Activated naive CD8-positive, alpha-beta T cell treated with anti-CD3 and anti-CD28 coated beads, Interleukin-2, amount 10 ng/mL, durations not matched to agents 7 days and 5 days (primary cell): Measurements from ENCODE around the gene KRTAP17-1. TPM values are rescaled to one million over a fixed set of nuclear protein-coding genes. Genes with fewer than 3 reads are reported as not detected.
"Not testable (repeated sequence)": the region's sequence is repeated elsewhere in the genome, so short reads cannot be mapped to it uniquely, and the experiment has no call there.

ENCODE experiments used
- ATAC-seq: fragments of 150-1000 bp; cut with Tn5 transposase; one replicate; pipeline ENCODE4 v1.10.0; 2021; ENCODE audit warnings: low read depth, moderate library complexity
- POLR2A ChIA-PET: fragments of 350-600 bp; sonication (Branson Sonifier 250); formaldehyde crosslinking; loops from one replicate; lab custom pipeline; 2021; ENCODE audit warnings: antibody characterized with exemption; lab: Charles Lee
- DNase-seq: peaks from one replicate; pipeline ENCODE4 v3.0.0; 2021
- H3K27ac Mint-ChIP-seq: one replicate; pipeline ENCODE4 v1.8.0; 2022; ENCODE audit warnings: mild to moderate bottlenecking, mixed read lengths
- H3K27me3 Mint-ChIP-seq: one replicate; pipeline ENCODE4 v1.8.0; 2022; ENCODE audit warnings: mild to moderate bottlenecking, moderate library complexity, mixed read lengths
- H3K36me3 Mint-ChIP-seq: one replicate; pipeline ENCODE4 v1.8.0; 2021; ENCODE audit warnings: mild to moderate bottlenecking, mixed read lengths
- H3K4me1 Mint-ChIP-seq: one replicate; pipeline ENCODE4 v1.8.0; 2021; ENCODE audit warnings: mixed read lengths
- H3K4me3 Mint-ChIP-seq: one replicate; pipeline ENCODE4 v1.8.0; 2022; ENCODE audit warnings: mild to moderate bottlenecking, moderate library complexity, mixed read lengths
- H3K9me3 Mint-ChIP-seq: one replicate; pipeline ENCODE4 v1.8.0; 2021; ENCODE audit warnings: mixed read lengths
- total RNA-seq, 2 experiments: library from RNA; stranded (reverse); gene quantifications; one replicate each; pipeline ENCODE4 v1.2.3, GENCODE V29; 2021

Gene KRTAP17-1
- not detected for total RNA-seq

GRCh38 chr17:41315204-41315794 lies at the start of gene KRTAP17-1:
Gene KRTAP17-1, minus strand, starts transcription at chr17:41315710. Its CDS starts 60 bp downstream, at chr17:41315650.
- Mint-ChIP-seq H3K27ac (no peak within 1 kb of the TSS), H3K27me3 (peaks cover 2% of the 10 kb centered on the region), H3K36me3 (peaks cover 3% of the 10 kb centered on the region), H3K4me3 (no peak within 1 kb of the TSS), H3K9me3 (peaks cover 2% of the 10 kb centered on the region), H3K4me1 (peaks cover 5% of the 10 kb centered on the region)
- ATAC-seq (no peak), DNase-seq (no peak)
- POLR2A ChIA-PET, result no interaction called here

- POLR2A ChIA-PET, result no interaction called here
- Mint-ChIP-seq H3K27ac (no peak overlapping the region), H3K9me3 (no peaks in the 10 kb centered on the region), H3K27me3 (peaks cover 2% of the 10 kb centered on the region), H3K4me1 (no peaks in the 10 kb centered on the region), H3K4me3 (no peak overlapping the region), H3K36me3 (no peaks in the 10 kb centered on the region)
- DNase-seq (no peak), ATAC-seq (no peak)
Measured at GRCh38 chr17:41363881-41364280, 48.4 kb upstream of the KRTAP17-1 start.

GRCh38 chr17:41360296-41360995 lies 44.9 kb upstream of the KRTAP17-1 start:
- H3K9me3 Mint-ChIP-seq, result no peaks in the 10 kb centered on the region
- POLR2A ChIA-PET, result no interaction called here
- H3K4me3 Mint-ChIP-seq, result no peak overlapping the region
- H3K36me3 Mint-ChIP-seq, result no peaks in the 10 kb centered on the region
- peaks cover 2% of the 10 kb centered on the region for H3K27me3 Mint-ChIP-seq
- no peaks in the 10 kb centered on the region for H3K4me1 Mint-ChIP-seq
- DNase-seq (no peak), ATAC-seq (no peak)
- H3K27ac Mint-ChIP-seq, result no peak overlapping the region

GRCh38 chr17:41354536-41354935 lies 39.0 kb upstream of the KRTAP17-1 start:
- no peak for ATAC-seq
- Mint-ChIP-seq H3K27me3 (peaks cover 8% of the 10 kb centered on the region), H3K36me3 (no peaks in the 10 kb centered on the region), H3K4me3 (no peak overlapping the region), H3K4me1 (no peaks in the 10 kb centered on the region), H3K27ac (no peak overlapping the region), H3K9me3 (no peaks in the 10 kb centered on the region)
- POLR2A ChIA-PET, result no interaction called here
- no peak for DNase-seq

- POLR2A ChIA-PET, result interaction anchor here (1.2 kb wide), 1 partner anchor 336 kb away, joined by 3 read pairs; no protein-coding TSS in a partner anchor
- H3K4me3 Mint-ChIP-seq, result no peak overlapping the region
- no peaks in the 10 kb centered on the region for H3K36me3 Mint-ChIP-seq
- no peak for ATAC-seq
- no peaks in the 10 kb centered on the region for H3K4me1 Mint-ChIP-seq
- DNase-seq, result no peak
- H3K27ac Mint-ChIP-seq, result no peak overlapping the region
- H3K27me3 Mint-ChIP-seq, result peaks cover 8% of the 10 kb centered on the region
- H3K9me3 Mint-ChIP-seq, result no peaks in the 10 kb centered on the region
Measured at GRCh38 chr17:41352597-41353366, 37.3 kb upstream of the KRTAP17-1 start.

GRCh38 chr17:41351177-41351576 lies 35.7 kb upstream of the KRTAP17-1 start:
- no peaks in the 10 kb centered on the region for H3K9me3 Mint-ChIP-seq
- no peak for ATAC-seq
- DNase-seq, result no peak
- H3K36me3 Mint-ChIP-seq, result no peaks in the 10 kb centered on the region
- H3K4me3 Mint-ChIP-seq, result no peak overlapping the region
- no peak overlapping the region for H3K27ac Mint-ChIP-seq
- POLR2A ChIA-PET, result no interaction called here
- H3K4me1 Mint-ChIP-seq, result no peaks in the 10 kb centered on the region
- peaks cover 8% of the 10 kb centered on the region for H3K27me3 Mint-ChIP-seq

GRCh38 chr17:41350381-41350878 lies 34.9 kb upstream of the KRTAP17-1 start, which contains the start of gene KRT33A:
Gene KRT33A, minus strand, starts transcription at chr17:41350828. Its CDS starts 61 bp downstream, at chr17:41350767.
- H3K4me1 Mint-ChIP-seq, ATAC-seq, H3K9me3 Mint-ChIP-seq, H3K27ac Mint-ChIP-seq, H3K4me3 Mint-ChIP-seq, H3K27me3 Mint-ChIP-seq, H3K36me3 Mint-ChIP-seq, DNase-seq, POLR2A ChIA-PET: not testable (repeated sequence)

GRCh38 chr17:41347869-41348760 lies 32.6 kb upstream of the KRTAP17-1 start:
- Mint-ChIP-seq H3K27ac (no peak overlapping the region), H3K36me3 (peaks cover 3% of the 10 kb centered on the region), H3K9me3 (peaks cover 2% of the 10 kb centered on the region), H3K27me3 (peaks cover 2% of the 10 kb centered on the region), H3K4me3 (no peak overlapping the region), H3K4me1 (no peaks in the 10 kb centered on the region)
- POLR2A ChIA-PET, result no interaction called here
- ATAC-seq (no peak), DNase-seq (no peak)

- H3K27me3 Mint-ChIP-seq, DNase-seq, H3K4me1 Mint-ChIP-seq, H3K4me3 Mint-ChIP-seq, H3K27ac Mint-ChIP-seq, POLR2A ChIA-PET, ATAC-seq: not testable (repeated sequence)
- Mint-ChIP-seq H3K36me3 (peaks cover 12% of the 10 kb centered on the region), H3K9me3 (peaks cover 12% of the 10 kb centered on the region)
Measured at GRCh38 chr17:41346421-41346820, 30.9 kb upstream of the KRTAP17-1 start.

- H3K9me3 Mint-ChIP-seq, result peaks cover 12% of the 10 kb centered on the region
- POLR2A ChIA-PET, result no interaction called here
- H3K36me3 Mint-ChIP-seq, result peaks cover 12% of the 10 kb centered on the region
- DNase-seq, result no peak
- no peak for ATAC-seq
- peaks cover 9% of the 10 kb centered on the region for H3K4me1 Mint-ChIP-seq
- H3K27ac Mint-ChIP-seq, result no peak overlapping the region
- H3K27me3 Mint-ChIP-seq, result peaks cover 2% of the 10 kb centered on the region
- no peak overlapping the region for H3K4me3 Mint-ChIP-seq
Measured at GRCh38 chr17:41345992-41346391, 30.5 kb upstream of the KRTAP17-1 start.

- Mint-ChIP-seq H3K36me3 (peaks cover 13% of the 10 kb centered on the region), H3K27me3 (no peaks in the 10 kb centered on the region), H3K4me1 (peaks cover 29% of the 10 kb centered on the region), H3K9me3 (peaks cover 12% of the 10 kb centered on the region), H3K4me3 (no peak overlapping the region), H3K27ac (no peak overlapping the region)
- ATAC-seq (no peak), DNase-seq (no peak)
- POLR2A ChIA-PET, result no interaction called here
Measured at GRCh38 chr17:41343029-41343428, 27.5 kb upstream of the KRTAP17-1 start.

GRCh38 chr17:41340934-41341861 lies 25.7 kb upstream of the KRTAP17-1 start:
- Mint-ChIP-seq H3K9me3 (peaks cover 12% of the 10 kb centered on the region), H3K4me1 (peaks cover 29% of the 10 kb centered on the region), H3K27ac (peak overlapping the region; percentile 89), H3K27me3 (no peaks in the 10 kb centered on the region), H3K4me3 (peak overlapping the region; percentile 66), H3K36me3 (peaks cover 13% of the 10 kb centered on the region)
- POLR2A ChIA-PET, result interaction anchor here (0.6 to 0.8 kb wide), 2 partner anchors 101 to 349 kb away, joined by 3 read pairs; no protein-coding TSS in a partner anchor
- ATAC-seq (peak; percentile 69), DNase-seq (no peak)
